SU-DHL-6 (cell line): ENCODE data around the gene SLC8A2.

Experiments
- EZH2phosphoT487 ChIP-seq: fragments of 200-600 bp; sonication (generic), shearing (Covaris generic); conservative IDR thresholded peaks from 2 replicates; pipeline ENCODE4 v1.6.1; 2018; ENCODE audit warnings: mild to moderate bottlenecking, antibody characterized with exemption, low read length, moderate library complexity, mixed read lengths
- TF ChIP-seq, protein P1 (sequence below): fragments of 200-600 bp; sonication (generic); IDR thresholded peaks from one replicate; pipeline ENCODE4 v1.5.1; 2017; ENCODE audit warnings: antibody characterized with exemption, mild to moderate bottlenecking, low read length, moderate library complexity; ENCODE audit not compliant: insufficient read depth, poor library complexity, severe bottlenecking

DNA sequence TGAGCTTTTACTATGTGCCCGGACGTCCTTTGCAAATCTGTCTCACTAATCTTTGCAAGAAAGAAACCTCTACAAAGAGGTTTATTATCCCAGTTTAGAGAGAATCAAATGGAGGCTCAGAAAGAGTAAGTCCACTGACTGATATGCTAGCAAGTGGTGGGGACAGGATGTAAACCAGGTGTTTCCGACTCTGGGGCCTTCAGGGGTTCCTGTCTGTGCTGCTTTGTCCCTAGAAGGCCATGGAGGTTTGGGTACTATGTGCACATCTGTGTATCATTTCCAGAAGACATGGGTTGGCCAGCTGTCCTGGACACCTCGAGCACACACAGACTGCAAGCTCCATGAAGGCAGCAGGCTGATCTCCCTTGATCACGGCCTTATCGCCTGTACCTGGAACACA is 13.5 kb upstream of the SLC8A2 start:
- TF ChIP-seq, protein P1, sequence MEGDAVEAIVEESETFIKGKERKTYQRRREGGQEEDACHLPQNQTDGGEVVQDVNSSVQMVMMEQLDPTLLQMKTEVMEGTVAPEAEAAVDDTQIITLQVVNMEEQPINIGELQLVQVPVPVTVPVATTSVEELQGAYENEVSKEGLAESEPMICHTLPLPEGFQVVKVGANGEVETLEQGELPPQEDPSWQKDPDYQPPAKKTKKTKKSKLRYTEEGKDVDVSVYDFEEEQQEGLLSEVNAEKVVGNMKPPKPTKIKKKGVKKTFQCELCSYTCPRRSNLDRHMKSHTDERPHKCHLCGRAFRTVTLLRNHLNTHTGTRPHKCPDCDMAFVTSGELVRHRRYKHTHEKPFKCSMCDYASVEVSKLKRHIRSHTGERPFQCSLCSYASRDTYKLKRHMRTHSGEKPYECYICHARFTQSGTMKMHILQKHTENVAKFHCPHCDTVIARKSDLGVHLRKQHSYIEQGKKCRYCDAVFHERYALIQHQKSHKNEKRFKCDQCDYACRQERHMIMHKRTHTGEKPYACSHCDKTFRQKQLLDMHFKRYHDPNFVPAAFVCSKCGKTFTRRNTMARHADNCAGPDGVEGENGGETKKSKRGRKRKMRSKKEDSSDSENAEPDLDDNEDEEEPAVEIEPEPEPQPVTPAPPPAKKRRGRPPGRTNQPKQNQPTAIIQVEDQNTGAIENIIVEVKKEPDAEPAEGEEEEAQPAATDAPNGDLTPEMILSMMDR: no peak
- no peak for TF ChIP-seq EZH2phosphoT487
